Measurements from ENCODE around the gene HMGB1. TPM values are rescaled to one million over a fixed set of nuclear protein-coding genes. Genes with fewer than 3 reads are reported as not detected.
A peak's percentile ranks its signal among the peaks of the same experiment; 100 is the strongest.

The HMGB1 gene
- total RNA-seq, 4 donors from 2014 or later = 169 to 229 (median 218) TPM

- Histone ChIP-seq H3K27ac (replicated peaks in 1 of 4) (no peak overlapping the region), H3K9me3 (no peaks in the 10 kb centered on the region), H3K27me3 (no peaks in the 10 kb centered on the region), H3K36me3 (no peaks in the 10 kb centered on the region), H3K4me1 (no peaks in the 10 kb centered on the region), H3K4me3 (no peak overlapping the region)
- TF ChIP-seq EP300 (IDR thresholded peaks at IDR 0.05) = no peak
- intact Hi-C loops (cut with DNase I) = no loop called here
- peak; percentile 10 for DNase-seq (ENCODE audit: extremely low spot score)
- 81% methylated on average over 1 of the region's 1 CpG for WGBS
These were observed 38.3 kb upstream of the HMGB1 start for GRCh38 chr13:30504081-30504480.

DNA sequence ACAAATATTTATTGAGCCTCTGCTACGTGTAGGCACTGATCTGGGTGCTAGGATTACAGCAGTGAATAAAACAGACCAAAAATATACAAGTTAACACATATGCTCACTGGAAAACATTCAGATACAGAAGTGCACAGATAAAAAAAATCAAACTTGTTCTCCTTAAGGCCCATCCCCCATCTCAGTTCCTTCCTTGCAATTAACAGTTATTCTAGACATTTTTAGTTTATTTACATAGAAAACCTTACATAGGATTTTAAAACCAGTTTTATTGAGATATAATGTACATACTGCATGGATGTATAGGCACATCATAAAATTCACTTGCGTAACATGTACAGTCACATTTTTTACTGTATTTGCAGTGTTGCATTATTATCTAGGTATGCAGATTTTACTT is 36.5 kb upstream of the HMGB1 start:
- no peaks in the 10 kb centered on the region for H3K4me1 ChIP-seq
- intact Hi-C loops (cut with DNase I) = no loop called here
- H3K27me3 ChIP-seq = no peaks in the 10 kb centered on the region
- DNase-seq (ENCODE audit: extremely low spot score) = no peak
- no peak for TF ChIP-seq EP300 (IDR thresholded peaks at IDR 0.05)
- no peak for TF ChIP-seq POLR2AphosphoS5 (IDR thresholded peaks at IDR 0.05)
- TF ChIP-seq CTCF (IDR thresholded peaks at IDR 0.05) = no peak
- no peak for TF ChIP-seq POLR2A (IDR thresholded peaks at IDR 0.05; ENCODE audit: low read depth)
- no peaks in the 10 kb centered on the region for H3K9me3 ChIP-seq
- H3K27ac ChIP-seq (replicated peaks in 1 of 4) = no peak overlapping the region
- no peak overlapping the region for H3K4me3 ChIP-seq
- 94% methylated on average over 2 of the region's 2 CpGs for WGBS
- no peaks in the 10 kb centered on the region for H3K36me3 ChIP-seq

- Histone ChIP-seq H3K9me3 (no peaks in the 10 kb centered on the region), H3K36me3 (no peaks in the 10 kb centered on the region), H3K4me1 (no peaks in the 10 kb centered on the region), H3K27me3 (no peaks in the 10 kb centered on the region), H3K4me3 (no peak overlapping the region), H3K27ac (replicated peaks in 1 of 4) (no peak overlapping the region)
- no peak for TF ChIP-seq POLR2AphosphoS5 (IDR thresholded peaks at IDR 0.05)
- intact Hi-C loops (cut with DNase I) = no loop called here
- 84% methylated on average over 3 of the region's 3 CpGs for WGBS
- DNase-seq (ENCODE audit: extremely low spot score) = no peak
These were observed 33.6 kb upstream of the HMGB1 start for GRCh38 chr13:30499338-30499737.

GRCh38 chr13:30496147-30496546 is 30.4 kb upstream of the HMGB1 start:
- intact Hi-C loops (cut with DNase I) = no loop called here
- TF ChIP-seq POLR2A (IDR thresholded peaks at IDR 0.05; ENCODE audit: low read depth) = no peak
- TF ChIP-seq CTCF (IDR thresholded peaks at IDR 0.05) = no peak
- TF ChIP-seq POLR2AphosphoS5 (IDR thresholded peaks at IDR 0.05) = no peak
- no peak for TF ChIP-seq EP300 (IDR thresholded peaks at IDR 0.05)
- no peak for DNase-seq (ENCODE audit: extremely low spot score)
- WGBS = 91% methylated on average over 2 of the region's 2 CpGs
- H3K27me3 ChIP-seq = no peaks in the 10 kb centered on the region
- H3K4me1 ChIP-seq = no peaks in the 10 kb centered on the region
- no peak overlapping the region for H3K4me3 ChIP-seq
- no peaks in the 10 kb centered on the region for H3K9me3 ChIP-seq
- H3K36me3 ChIP-seq = no peaks in the 10 kb centered on the region
- H3K27ac ChIP-seq (replicated peaks in 1 of 4) = no peak overlapping the region

GRCh38 chr13:30495746-30496145 is 30.0 kb upstream of the HMGB1 start:
- Histone ChIP-seq H3K36me3 (no peaks in the 10 kb centered on the region), H3K4me1 (no peaks in the 10 kb centered on the region), H3K9me3 (no peaks in the 10 kb centered on the region), H3K27me3 (no peaks in the 10 kb centered on the region), H3K4me3 (no peak overlapping the region), H3K27ac (replicated peaks in 1 of 4) (no peak overlapping the region)
- TF ChIP-seq POLR2A (IDR thresholded peaks at IDR 0.05; ENCODE audit: low read depth) (no peak), EP300 (IDR thresholded peaks at IDR 0.05) (no peak), CTCF (IDR thresholded peaks at IDR 0.05) (no peak), POLR2AphosphoS5 (IDR thresholded peaks at IDR 0.05) (no peak)
- intact Hi-C loops (cut with DNase I) = no loop called here
- no peak for DNase-seq (ENCODE audit: extremely low spot score)
- WGBS = 43% methylated on average over 2 of the region's 2 CpGs

- TF ChIP-seq POLR2AphosphoS5 (IDR thresholded peaks at IDR 0.05) (no peak), POLR2A (IDR thresholded peaks at IDR 0.05; ENCODE audit: low read depth) (no peak), CTCF (IDR thresholded peaks at IDR 0.05) (no peak), EP300 (IDR thresholded peaks at IDR 0.05) (no peak)
- H3K4me1 ChIP-seq = no peaks in the 10 kb centered on the region
- H3K36me3 ChIP-seq = no peaks in the 10 kb centered on the region
- no peak for DNase-seq (ENCODE audit: extremely low spot score)
- 90% methylated on average over 4 of the region's 4 CpGs for WGBS
- no peaks in the 10 kb centered on the region for H3K9me3 ChIP-seq
- no peaks in the 10 kb centered on the region for H3K27me3 ChIP-seq
- H3K4me3 ChIP-seq = no peak overlapping the region
- H3K27ac ChIP-seq (replicated peaks in 1 of 4) = no peak overlapping the region
- intact Hi-C loops (cut with DNase I) = no loop called here
These were observed 28.1 kb upstream of the HMGB1 start for GRCh38 chr13:30493658-30494381.
